Stimulated activated naive CD4-positive, alpha-beta T cell treated with Interleukin-2 at 50 U/mL for 16 hours (primary cell): ENCODE data around the gene MIAT.
A peak's percentile ranks its signal among the peaks of the same experiment; 100 is the strongest.

Source experiments
- DNase-seq: peaks from one replicate; lab custom pipeline; 2025; lab: John Stamatoyannopoulos, UW

Gene MIAT

DNA sequence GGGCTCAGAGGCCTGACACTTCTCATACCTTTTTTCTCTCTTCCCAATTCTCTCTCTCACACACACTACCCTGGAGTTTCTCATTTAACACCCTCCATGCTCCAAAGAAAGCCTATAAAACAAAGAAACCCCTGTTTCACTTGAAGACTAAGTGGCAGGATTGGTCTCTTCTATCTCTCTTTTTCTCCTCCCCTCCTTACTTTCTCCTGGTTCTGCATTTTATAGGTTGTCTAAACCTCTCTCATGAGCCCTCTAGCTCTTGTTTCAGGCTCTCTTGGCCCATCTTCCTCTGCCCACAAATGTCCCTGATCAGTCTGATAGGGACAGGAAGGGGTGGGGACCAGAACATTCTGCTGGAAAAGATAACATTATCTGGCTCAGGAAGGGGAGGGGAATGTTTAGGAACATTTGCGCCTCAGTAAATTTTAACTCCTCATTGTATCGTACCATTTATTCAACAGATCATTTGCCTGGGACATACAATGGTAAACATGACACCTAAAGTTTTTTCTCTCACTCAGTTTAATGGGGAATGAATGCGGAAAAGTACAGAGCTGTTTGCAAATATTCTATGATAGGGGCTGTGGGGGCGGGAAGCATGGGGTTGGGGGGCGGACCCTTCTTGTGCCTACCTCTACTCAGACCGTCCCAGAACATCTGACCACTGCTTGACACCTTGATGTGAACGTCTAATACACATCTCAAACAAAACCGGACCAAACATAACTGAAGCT, 24.8 kb upstream of the MIAT start:
- DNase-seq: no peak

DNA sequence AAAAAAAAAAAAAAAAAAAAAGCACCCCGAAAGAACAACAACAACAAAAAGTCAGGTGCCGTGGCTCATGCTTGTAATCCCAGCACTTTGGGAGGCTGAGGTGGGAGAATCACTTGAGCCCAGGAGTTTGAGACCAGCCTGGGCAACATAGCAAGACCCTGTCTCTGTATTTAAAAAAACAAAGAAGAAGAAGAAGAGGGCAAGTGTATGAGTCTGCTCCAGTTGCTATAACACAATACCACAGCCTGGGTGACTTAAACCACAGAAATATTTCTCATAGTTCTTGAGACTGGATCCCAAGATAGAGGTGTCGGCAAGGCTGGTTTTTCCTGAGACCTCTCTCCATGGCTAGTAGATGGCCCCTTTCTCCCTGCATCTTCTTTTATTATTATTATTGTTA, 23.2 kb upstream of the MIAT start:
- no peak for DNase-seq

DNA sequence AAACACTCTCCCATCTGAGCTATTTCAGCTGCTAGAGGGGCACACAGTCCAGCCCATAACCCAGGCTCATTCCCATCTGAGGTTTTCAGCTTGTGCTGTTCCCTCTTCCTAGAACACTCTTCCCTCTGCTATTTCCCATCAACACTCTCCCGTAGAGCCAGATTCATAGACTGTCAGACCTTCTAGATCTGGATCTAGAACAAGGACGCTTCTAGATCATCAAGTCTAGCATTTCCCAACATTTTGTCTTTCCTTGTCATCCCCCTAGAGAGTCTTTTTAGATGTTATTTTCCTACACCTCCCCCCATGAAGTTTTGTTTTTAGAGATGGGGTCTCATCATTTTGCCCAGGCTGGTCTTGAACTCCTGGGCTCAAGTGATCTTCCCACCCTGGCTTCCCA, 22.3 kb upstream of the MIAT start:
- no peak for DNase-seq

DNA sequence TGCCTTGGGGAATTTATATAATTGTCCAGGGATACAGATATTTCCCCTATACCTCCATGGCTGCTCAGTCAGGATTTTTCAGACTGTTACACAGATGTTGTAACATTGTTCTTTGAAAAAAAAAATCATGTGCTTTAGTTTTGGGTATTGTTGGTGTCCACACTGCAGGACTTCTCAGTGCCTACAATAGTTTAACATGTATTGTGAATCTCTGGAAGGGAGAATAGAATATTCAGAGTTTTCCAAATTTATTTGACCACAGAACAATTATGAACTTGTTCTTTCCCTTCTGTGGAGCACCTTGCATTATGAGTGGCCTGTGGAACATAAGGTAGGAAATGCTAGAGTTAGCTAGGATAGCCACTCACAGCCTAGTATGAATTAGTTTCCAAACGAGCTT, 21.1 kb upstream of the MIAT start:
- DNase-seq: no peak

DNA sequence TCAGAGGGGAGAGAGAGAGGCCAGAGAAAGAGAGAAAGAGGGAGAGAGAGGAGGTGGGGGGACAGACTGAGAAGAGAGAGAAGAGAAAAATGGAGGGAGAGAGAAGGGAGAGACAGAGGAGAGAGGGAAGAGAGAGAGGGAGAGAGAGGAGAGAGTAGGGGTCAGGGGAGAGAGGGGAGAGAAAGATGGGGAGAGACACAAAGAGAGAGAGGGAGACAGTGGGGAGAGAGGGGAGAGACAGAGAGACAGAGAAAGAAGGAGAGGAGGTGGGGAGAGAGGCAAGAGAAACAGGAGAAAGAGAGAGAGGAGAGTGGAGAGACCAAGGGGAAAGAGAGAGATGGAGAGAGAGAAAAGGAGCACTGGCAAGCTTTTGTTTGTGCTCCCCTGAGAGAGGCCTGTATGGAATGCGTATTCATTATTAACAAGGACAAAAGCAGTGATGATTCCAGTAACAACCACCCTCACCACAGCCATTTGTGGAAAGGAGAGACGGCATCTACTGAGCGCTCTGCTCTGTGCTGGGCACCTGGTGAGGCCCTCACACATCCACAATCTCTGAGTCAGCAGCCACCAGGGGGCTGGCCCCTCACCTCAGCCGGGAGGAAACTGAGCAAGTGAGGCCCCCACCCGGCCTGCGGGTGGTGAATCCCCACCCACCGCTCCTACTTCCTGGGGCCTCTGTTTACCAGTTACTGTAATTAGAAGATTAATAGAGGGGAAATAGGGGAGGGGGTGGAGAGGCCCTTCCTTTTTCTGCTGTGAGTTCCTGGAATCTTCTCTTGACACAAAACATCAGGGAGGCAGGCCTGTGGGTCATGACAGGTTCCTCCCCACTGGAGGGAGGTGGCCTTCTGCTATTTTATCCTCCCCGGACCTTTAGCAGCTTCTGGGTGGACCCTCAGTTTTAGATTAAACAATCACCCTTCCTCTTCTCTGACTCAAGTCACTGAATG, 14.6 kb upstream of the MIAT start:
- DNase-seq: peak; percentile 79

DNA sequence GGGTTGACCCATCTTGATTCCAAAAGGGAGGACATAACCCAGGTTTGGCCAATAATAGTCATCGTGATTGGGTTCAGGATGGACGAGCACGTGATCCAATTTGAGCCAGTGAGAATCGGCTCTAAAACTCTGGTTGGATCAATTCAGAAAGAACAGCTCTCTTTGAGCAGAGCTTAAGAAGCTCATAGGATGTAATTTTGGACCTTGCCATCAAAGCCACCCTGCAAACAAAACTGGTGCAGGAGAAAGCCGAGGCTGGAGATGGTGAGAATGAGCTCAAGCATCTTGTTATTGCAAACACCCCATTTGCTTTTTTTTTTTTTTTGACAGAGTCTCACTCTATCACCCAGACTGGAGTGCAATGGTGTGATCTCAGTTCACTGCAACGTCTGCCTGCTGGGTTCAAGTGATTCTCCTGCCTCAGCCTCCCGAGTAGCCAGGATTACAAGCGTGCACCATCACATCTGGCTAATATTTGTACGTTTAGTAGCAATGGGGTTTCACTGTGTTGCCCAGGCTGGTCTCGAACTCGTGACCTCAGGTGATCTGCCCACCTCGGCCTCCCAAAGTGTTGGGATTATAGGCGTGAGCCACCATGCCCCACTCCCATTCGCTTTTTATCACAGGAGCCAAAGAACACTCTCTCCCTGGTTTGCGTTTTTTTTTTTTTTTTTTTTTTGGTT, 13.8 kb upstream of the MIAT start:
- DNase-seq: no peak

DNA sequence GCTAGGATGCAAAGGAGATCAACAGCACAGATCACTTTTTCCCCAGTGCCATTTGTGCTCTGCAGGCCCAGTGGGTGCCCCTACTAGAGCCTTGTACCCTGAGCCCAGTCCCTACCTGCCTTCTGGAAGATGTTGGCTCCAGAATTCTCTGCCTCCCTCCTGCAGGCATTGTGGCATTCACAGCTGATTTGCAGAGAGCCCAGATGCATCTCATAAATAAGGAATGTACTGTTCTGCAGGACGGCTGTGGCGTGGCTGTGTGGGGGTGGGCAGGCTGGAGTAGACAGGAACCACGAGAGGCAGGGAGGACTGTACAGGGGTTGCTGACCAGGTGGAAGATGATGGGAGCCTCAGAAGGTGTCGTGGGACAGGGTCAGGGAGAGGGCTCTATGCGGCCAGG, 11.2 kb upstream of the MIAT start:
- no peak for DNase-seq

DNA sequence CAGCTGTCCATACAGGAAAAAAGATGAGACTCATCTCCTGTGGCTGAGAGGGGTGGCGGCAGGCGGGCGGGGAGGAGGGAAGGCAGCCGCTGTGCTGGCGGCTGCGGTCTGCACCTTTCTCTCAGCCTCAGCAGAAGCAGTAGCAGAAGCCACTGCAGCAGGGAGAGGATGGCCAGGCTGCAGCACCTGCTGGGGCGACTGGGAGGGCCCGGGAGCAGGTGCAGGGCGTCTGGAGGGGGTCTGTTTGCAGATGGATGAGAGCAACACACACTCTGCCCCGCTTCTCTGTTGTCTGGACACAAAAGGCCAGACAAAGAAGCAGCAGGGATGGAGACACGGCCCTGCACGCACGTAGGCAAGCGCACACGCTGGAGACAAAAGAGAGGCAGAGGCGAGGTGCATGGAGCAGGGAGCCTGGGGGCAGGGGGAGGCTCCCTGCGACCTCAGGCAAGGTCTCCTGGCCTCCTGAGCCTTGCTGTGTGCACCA, 9.3 kb upstream of the MIAT start:
- peak; percentile 13 for DNase-seq

DNA sequence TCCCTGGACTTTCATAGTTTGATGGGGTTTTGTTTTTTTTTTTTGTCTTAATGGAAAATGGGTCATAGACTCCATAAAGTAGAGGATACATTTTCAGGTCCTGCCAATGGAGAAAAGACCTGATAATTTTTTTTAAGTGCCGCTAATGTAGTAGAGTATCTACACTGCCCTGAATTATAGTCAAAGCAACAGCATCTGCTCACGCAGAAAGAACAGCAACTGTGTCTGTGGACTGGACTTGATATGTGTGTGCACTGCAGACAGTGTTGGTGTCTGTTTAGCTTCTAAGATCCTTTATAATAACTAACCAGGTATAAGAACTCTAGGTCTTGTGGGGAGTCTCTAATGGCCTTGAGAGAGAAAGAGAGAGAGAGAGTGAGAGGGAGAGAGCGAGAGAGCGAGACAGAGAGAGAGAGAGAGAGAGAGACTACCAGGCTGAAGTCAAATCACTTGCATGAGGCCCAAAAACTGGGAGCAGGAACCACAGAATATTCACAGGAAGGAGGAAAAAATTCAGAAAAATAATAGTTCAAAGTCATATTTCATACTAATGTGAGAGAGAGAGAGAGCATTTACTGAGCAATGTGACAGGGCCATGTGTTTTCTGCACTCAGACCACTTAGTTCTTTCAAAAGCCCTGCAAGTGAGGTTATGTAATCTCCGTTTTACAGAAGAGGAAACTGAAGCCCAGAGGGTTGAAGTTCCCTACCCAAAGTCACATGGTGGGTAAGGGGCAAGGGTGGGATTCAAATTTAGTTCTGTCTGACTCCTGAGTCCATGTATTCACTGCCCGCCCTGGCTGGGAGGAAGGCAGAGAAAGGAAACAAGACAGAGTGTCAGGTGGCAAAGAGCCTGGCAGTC, 8.6 kb upstream of the MIAT start:
- no peak for DNase-seq

DNA sequence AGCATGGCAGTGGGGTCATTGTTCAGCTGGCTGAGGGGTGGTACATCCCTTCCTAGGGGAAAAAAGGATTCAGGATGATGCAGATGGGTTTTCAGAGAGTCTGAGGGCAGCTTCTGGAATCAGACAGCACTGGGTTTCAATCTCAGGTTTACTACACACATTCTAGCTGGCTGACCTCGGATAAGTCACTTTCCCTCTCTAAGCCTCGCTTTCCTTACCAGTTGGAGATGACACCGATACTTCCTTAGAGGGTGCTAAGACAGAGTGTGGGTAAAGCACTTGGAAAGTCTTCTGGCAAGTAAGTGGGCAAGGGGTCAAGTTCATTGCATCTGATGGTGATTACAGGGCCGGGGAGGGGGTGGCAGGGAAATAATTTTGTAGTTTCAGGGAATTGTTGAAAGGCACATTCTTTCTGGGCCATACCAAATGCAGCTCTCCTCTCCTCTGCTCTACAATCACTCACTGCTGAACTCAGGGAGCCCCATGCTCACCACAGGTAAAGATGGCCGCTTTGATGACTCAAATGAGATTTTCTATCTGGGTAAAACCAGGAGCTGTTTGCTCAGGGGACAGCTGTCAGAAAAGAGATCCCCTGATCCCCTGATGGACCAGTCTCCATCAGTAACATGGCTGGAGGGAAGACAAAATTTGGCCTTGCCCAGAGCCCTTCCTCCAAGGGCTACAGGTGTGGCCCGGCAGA, 6.5 kb upstream of the MIAT start:
- no peak for DNase-seq

DNA sequence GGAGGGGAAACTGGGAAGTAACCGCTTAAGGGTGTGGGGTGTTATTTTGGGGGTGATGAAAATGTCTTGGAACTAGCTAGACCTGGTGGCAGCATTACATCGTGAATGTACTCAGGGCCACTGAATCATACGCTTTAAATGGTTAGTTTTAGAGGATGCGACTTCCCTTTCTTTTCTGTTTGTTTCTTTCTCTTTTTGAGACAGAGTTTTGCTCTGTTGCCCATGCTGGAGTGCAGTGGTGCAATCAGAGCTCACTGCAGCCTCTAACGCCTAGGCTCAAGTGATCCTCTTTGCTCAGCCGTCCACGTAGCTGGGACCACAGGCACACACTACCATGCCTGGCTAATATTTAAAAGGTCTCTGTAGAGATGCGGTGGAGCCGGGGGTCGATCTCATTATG, 5.6 kb upstream of the MIAT start:
- DNase-seq: no peak

DNA sequence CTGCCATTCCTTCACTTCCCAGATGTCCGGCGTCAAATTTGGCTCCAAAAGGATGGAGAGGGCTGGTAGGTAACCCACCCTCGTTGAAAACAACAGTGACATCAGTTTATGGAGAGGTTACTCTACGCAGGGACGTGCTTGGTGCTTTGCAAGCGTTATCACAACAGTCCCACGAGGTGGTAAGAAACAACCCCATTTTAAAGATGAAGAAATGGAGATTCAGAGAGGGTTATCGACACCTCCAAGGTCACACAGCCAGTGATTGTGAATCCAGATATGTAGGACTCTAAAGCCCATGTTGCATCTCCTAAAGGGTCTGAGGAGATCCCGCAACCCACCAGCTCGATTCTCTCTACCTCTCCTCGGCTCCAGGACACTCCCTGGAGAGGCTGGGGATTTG, 773 bp downstream of the MIAT start:
- DNase-seq: no peak

DNA sequence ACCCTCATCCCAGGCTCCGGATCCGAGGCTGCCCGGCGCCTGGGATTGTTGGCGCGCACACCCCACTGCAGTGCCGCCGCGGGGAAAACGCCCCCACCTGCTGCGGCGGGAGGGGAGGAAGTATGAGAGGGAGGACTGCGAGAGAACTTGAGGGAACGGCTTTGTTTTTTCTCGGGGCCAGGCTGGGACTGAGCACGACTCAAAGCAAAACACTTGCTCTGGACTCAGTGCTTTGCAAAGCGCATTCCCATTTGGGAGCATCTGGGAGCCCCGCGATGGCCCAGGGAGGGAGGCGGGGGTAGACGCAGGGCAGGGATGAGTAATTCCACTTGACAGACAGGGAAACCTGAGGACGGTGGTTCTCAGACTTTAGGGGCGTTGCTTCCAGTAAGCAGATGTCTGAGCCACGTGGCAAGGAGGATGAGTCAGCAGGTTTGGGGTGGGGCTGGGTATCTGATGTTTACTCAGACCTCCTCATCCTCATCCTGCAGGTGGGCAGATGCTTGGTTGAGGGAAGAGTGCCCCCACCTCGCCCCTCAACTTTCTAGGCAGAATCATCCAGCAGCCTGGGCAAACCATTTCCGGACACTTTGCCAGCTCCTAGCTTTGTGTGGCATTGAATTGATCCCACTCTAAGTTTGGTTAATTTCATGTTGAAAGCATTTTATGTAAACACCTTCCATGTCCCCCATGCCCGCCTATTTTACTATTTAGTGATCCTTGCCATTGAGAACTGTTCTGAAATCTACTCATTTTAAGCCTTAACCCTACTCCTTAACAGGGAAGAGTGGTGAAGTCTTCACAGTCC, 1.5 kb downstream of the MIAT start:
- peak; percentile 80 for DNase-seq

DNA sequence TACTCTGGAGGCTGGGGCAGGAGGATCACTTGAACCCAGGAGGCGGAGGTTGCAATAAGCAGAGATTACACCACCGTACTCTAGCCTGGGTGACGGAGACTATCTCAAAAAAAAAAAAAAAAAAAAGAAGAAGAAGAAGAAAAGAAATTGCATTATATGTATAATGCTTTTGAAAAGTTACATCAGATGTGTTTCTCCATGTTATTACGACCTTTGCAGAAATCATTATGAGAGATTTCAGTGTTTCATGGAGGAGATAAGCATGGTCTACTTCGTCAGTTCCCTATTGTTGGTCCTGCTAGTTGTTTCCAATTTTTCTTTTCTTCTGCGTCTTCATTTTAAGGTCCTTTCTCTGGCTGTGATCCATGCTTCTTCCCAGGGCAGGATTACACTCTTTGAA, 3.0 kb downstream of the MIAT start:
- no peak for DNase-seq

DNA sequence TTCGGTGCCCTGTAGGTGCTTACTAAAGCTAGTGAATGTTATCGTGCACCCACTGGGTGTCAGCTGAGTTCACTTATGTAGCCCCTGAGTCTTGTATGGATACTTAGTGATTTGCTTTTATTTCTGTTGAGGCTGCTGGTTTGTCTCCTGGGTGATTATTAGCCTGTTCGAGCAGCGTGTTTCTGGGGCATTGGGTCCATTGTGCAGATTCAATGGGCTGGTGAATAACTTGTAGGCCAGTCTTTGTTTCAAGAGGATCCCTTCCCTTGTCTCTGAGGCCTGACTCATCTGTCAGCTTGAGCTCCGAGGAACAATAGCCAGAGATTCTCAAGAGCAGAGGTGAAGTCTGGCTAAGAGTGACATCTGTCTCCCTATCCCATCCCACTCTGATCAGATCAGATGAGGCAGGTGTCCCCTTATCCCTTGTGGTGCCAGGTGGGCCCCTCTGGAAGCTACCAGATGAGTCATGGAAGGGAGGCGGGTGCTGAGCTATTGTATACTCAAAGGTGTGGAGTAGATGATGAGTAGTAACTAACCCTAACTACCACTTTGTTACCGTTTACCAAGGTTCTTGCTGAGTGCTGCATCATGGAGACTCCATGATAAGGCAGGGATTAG, 3.7 kb downstream of the MIAT start:
- no peak for DNase-seq

DNA sequence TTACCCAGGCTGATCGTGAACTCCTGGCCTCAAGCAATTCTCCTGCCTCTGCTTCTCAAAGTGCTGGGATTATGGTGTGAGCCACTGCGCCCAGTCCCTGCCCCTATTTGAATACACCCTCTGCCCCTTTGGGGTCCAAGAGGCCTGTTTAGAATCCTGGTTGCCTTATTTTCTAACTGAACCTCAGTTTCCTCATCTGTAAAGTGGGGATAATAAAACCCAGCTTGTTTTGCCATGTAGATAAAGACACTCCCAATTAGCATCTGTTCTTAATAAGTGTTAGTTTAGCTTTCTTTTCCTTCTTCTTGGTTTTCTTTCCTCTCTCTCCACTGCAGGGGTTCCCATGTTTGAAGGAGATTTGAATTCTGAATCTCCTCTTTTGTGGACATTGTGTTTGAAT, 4.8 kb downstream of the MIAT start:
- DNase-seq: no peak

DNA sequence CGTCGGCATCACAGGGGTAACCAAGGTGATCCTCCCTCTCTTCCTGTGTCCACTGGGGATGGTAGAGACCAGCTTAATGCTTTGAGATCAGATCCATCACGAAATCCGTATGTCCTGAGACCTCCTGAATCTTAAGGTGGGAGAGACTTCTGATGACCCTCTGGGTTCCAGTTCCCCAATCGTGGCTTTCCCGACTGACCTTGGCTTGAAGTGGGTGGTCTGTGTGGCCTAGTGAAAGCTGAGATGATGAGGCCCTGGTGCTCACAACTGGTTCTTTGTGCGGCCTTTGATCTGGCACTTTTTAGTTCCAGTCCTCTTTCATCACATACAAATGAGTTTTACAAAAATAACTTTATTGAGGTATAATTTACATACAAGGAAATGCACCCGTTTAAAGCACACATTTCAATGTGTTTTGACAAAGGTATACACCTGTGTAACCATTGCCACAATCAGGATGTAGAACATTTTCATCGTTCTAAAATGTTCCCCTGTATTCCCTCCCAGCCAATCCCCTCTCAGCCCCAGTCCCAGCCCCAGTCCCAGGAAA, 6.1 kb downstream of the MIAT start:
- DNase-seq: no peak

DNA sequence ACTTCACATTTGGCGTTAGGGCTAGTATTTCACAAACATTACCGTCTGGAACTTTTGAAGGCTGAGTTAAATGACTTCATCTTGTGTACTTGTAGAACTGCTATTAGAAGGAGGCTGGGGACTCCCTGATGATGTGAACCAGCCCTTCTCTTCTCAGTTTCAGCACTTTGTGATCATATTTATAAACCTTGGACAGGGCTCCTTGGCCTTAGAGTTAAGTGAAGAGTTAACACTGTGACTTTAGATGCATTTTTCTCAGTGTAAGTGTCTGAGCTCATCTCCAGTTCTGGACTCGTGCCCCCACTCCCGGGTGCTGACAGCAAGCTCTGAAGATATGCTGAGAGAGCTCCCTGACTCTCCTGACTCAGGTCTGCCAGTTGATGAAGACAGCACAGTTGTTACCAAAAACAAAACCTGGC, 8.4 kb downstream of the MIAT start:
- no peak for DNase-seq

DNA sequence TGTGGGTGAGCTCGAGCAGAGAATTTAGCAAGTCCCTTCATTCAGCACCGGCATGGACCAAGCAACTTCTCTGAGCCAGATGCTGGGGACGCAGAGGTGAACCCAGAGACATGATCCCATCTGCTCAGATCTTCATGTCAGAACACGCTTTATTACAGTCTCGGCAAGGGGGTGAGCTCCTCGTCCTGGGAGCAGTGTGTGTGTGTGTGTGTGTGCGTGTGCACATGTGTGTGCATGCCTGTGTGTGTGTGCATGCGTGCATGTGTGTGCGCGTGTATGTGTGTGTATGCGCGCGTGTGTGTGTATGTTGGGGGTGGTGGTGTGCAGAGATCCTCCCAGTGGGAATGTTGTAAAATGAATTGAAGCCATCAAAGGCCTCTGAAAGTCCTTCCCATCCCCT, 9.8 kb downstream of the MIAT start:
- DNase-seq: no peak
